ENCODE measurements around the gene PAQR3.

The PAQR3 gene

GRCh38 chr4:78938868-78939666, at the start of gene PAQR3:
Gene PAQR3 (minus strand): TSS chr4:78939438. CDS start chr4:78939224, 214 bp downstream.
- peak; percentile 71 for DNase-seq

- no peak for DNase-seq
Measured at GRCh38 chr4:78987683-78988082, 48.4 kb upstream of the PAQR3 start.

- no peak for DNase-seq
Measured at GRCh38 chr4:78984593-78984992, 45.4 kb upstream of the PAQR3 start.

GRCh38 chr4:78975865-78976264, 36.6 kb upstream of the PAQR3 start:
- DNase-seq, result no peak

GRCh38 chr4:78971776-78972175, 32.5 kb upstream of the PAQR3 start:
- no peak for DNase-seq

- no peak for DNase-seq
Measured at GRCh38 chr4:78971326-78971725, 32.1 kb upstream of the PAQR3 start.

- no peak for DNase-seq
Measured at GRCh38 chr4:78962597-78963115, 23.4 kb upstream of the PAQR3 start.

GRCh38 chr4:78960926-78961325, 21.7 kb upstream of the PAQR3 start:
- no peak for DNase-seq

- DNase-seq, result no peak
Measured at GRCh38 chr4:78956975-78957374, 17.7 kb upstream of the PAQR3 start.

GRCh38 chr4:78953769-78954666, 14.8 kb upstream of the PAQR3 start:
- DNase-seq, result no peak

- DNase-seq, result no peak
Measured at GRCh38 chr4:78953231-78953630, 14.0 kb upstream of the PAQR3 start.

GRCh38 chr4:78951862-78952472, 12.7 kb upstream of the PAQR3 start:
- DNase-seq, result peak; percentile 62

GRCh38 chr4:78949735-78950134, 10.5 kb upstream of the PAQR3 start:
- no peak for DNase-seq

- no peak for DNase-seq
Measured at GRCh38 chr4:78945651-78946179, 6.5 kb upstream of the PAQR3 start.

GRCh38 chr4:78944381-78944780, 5.1 kb upstream of the PAQR3 start:
- no peak for DNase-seq

- DNase-seq, result no peak
Measured at GRCh38 chr4:78940752-78941151, 1.5 kb upstream of the PAQR3 start.

GRCh38 chr4:78939667-78940008, 400 bp upstream of the PAQR3 start:
- no peak for DNase-seq

GRCh38 chr4:78938474-78938867, 767 bp downstream of the PAQR3 start:
- DNase-seq, result peak; percentile 4

GRCh38 chr4:78937837-78938236, 1.4 kb downstream of the PAQR3 start:
- no peak for DNase-seq

GRCh38 chr4:78936989-78937388, 2.2 kb downstream of the PAQR3 start:
- DNase-seq, result no peak

GRCh38 chr4:78930016-78930629, 9.1 kb downstream of the PAQR3 start:
- DNase-seq, result no peak

- no peak for DNase-seq
Measured at GRCh38 chr4:78928835-78929234, 10.4 kb downstream of the PAQR3 start.

- no peak for DNase-seq
Measured at GRCh38 chr4:78926826-78927225, 12.4 kb downstream of the PAQR3 start.
